GM12873 (cell line): ENCODE results near the gene CMTM6.

Experiments used
- CTCF ChIP-seq: IDR thresholded peaks from 2 replicates; pipeline ENCODE4 v1.5.1; 2012; ENCODE audit warnings: low read depth, mild to moderate bottlenecking, moderate library complexity, low read length, control low read depth; ENCODE audit not compliant: insufficient read depth; ENCODE audit errors: missing control alignments

CMTM6 gene

GRCh38 chr3:32450992-32451659, 51.5 kb downstream of the CMTM6 start:
- no peak for TF ChIP-seq CTCF

GRCh38 chr3:32450426-32450825, 52.2 kb downstream of the CMTM6 start:
- no peak for TF ChIP-seq CTCF

GRCh38 chr3:32449691-32450090, 53.0 kb downstream of the CMTM6 start:
- TF ChIP-seq CTCF, result no peak

GRCh38 chr3:32448686-32449474, 53.8 kb downstream of the CMTM6 start:
- TF ChIP-seq CTCF, result no peak

- no peak for TF ChIP-seq CTCF
These were observed 54.7 kb downstream of the CMTM6 start for GRCh38 chr3:32447865-32448400.

GRCh38 chr3:32443478-32443877, 59.2 kb downstream of the CMTM6 start:
- TF ChIP-seq CTCF, result no peak

- no peak for TF ChIP-seq CTCF
These were observed 59.9 kb downstream of the CMTM6 start for GRCh38 chr3:32442766-32443165.
